RWPE2 (cell line): ENCODE measurements around the gene DDX11.
"Not testable (repeated sequence)": the region's sequence is repeated elsewhere in the genome, so short reads cannot be mapped to it uniquely, and the experiment has no call there.

Experiments used
- ATAC-seq: fragments of 200-7000 bp; cut with Tn5 transposase; 3 replicates; pipeline ENCODE4 v1.9.1; 2021; ENCODE audit warnings: low read depth
- DNase-seq: peaks from one replicate; pipeline ENCODE4 v3.0.0-alpha.2; 2020; ENCODE audit warnings: low spot score
- H3K27ac ChIP-seq: fragments of 450-650 bp; 2 replicates; pipeline ENCODE4 v1.5.1; 2017; ENCODE audit warnings: mild to moderate bottlenecking; ENCODE audit not compliant: poor library complexity, severe bottlenecking
- H3K27me3 ChIP-seq: fragments of 250-450 bp; sonication (Bioruptor Pico); 2 replicates; pipeline ENCODE4 v1.5.1; 2021; ENCODE audit warnings: mild to moderate bottlenecking, moderate library complexity; ENCODE audit not compliant: insufficient read depth, poor library complexity, severe bottlenecking
- H3K36me3 ChIP-seq: fragments of 250-450 bp; sonication (Bioruptor Pico); 2 replicates; pipeline ENCODE4 v1.5.1; 2020; ENCODE audit warnings: low read depth, mild to moderate bottlenecking, moderate library complexity
- H3K4me1 ChIP-seq: fragments of 250-450 bp; sonication (Bioruptor Pico); 2 replicates; pipeline ENCODE4 v1.5.1; 2021; ENCODE audit warnings: mild to moderate bottlenecking, moderate library complexity; ENCODE audit not compliant: insufficient read depth, poor library complexity, severe bottlenecking
- H3K4me3 ChIP-seq: fragments of 250-450 bp; sonication (Bioruptor Pico); 2 replicates; pipeline ENCODE4 v1.5.1; 2021; ENCODE audit warnings: mild to moderate bottlenecking, moderate library complexity; ENCODE audit not compliant: severe bottlenecking
- H3K9me3 ChIP-seq: fragments of 250-450 bp; sonication (Bioruptor Pico); 2 replicates; pipeline ENCODE4 v1.5.1; 2021; ENCODE audit warnings: mild to moderate bottlenecking, moderate library complexity; ENCODE audit not compliant: severe bottlenecking

Gene DDX11

GRCh38 chr12:31147415-31147814, 73.8 kb downstream of the DDX11 start:
- not testable (repeated sequence) for H3K4me1 ChIP-seq, H3K4me3 ChIP-seq, H3K36me3 ChIP-seq, H3K9me3 ChIP-seq, ATAC-seq, H3K27me3 ChIP-seq, DNase-seq, H3K27ac ChIP-seq

- not testable (repeated sequence) for H3K4me3 ChIP-seq, H3K4me1 ChIP-seq, H3K36me3 ChIP-seq, H3K27me3 ChIP-seq, ATAC-seq, H3K9me3 ChIP-seq, H3K27ac ChIP-seq, DNase-seq
Observed at GRCh38 chr12:31150766-31151165, 77.1 kb downstream of the DDX11 start.
